Brain pericyte (primary cell): ENCODE results near the gene GABBR2.
"Not testable (repeated sequence)": the region's sequence is repeated elsewhere in the genome, so short reads cannot be mapped to it uniquely, and the experiment has no call there.

Experiments
- DNase-seq: peaks from one replicate; pipeline ENCODE4 v3.0.0-alpha.2; 2012; ENCODE audit warnings: low read depth, low spot score

GABBR2 gene

DNA sequence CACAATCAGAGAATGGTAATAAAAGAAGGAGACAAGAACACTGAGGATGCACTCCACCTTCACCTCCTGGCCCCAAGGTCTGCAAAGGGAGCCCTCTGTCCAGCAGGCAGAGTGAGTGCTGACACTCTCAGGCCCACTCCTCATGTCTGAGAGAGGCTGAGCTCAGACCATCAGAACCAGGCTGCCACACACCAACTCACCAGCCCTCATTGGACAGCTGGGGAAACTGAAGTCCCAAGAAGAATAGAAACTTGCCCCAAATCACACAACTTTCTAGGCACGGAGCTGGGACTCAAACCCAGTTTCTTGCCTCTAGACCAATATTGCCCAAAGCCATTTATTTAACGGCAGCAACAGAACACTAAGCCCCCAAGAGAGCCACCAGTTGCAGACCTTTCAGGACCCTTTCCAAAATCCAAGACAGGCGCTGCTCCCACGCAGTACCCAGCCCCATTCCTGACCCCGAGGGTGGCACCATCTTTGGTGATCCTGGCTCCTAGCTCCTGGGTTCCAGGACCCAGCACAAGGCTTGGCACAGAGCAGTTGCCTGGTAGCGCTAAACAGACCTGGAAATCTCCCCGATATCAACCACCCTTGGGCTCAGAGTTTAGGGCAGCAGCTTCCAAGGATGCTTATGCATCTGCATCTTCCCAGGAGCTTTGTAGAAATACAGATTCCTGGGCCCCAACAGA lies 192.4 kb downstream of the GABBR2 start:
- no peak for DNase-seq

DNA sequence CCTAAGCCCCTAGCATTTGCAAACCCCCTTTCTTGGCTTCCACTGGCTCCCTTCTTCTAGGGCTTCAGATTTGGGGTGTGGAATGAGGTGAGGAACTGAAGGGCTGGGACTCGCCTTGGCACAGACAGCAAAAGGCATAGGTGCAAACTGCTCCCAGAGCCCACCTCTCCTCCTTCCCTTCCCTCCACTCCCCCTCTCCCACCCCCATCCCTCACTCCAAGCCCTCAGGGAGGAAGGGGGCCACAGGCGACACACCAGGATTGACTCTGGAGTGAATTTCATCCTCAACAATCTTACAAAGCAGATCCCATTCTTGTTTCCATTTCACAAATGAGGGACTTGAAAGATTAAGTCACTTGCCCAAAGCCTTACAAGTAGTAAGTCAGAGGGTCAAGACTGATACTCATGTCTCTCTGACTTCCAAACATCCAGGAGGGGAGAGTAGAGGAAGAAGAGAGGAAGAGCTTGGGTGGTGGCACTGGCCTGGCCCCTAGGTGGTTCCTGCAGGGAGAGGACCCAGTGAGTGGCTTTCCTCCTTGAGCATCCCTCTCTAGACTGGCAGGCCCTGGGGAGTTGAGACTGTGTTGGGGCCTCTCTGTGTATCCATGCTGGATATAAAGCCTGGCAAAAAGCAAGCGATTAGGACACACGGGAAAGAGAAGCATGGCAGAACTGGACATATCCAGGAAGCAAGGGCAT lies 193.1 kb downstream of the GABBR2 start:
- DNase-seq, result no peak

DNA sequence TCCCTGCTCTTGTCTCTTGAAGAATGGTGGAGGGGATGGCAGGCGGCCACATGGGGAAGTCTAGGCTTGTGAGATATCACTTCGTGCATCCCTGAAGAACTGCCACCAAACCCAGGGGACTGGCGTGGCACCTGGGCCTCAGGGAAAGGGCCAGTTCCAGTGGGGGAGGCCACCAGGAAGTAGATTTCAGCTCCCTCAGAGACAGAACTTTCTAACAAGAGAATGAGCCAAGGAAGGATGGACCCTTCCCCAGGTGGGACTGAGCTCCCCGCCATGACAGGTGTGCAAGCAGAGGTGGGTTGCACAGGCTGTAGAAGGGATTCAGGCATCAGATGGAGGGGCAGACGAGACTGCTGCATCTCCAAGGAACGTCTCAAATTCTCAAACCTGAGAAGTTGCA lies 193.9 kb downstream of the GABBR2 start:
- DNase-seq, result no peak

DNA sequence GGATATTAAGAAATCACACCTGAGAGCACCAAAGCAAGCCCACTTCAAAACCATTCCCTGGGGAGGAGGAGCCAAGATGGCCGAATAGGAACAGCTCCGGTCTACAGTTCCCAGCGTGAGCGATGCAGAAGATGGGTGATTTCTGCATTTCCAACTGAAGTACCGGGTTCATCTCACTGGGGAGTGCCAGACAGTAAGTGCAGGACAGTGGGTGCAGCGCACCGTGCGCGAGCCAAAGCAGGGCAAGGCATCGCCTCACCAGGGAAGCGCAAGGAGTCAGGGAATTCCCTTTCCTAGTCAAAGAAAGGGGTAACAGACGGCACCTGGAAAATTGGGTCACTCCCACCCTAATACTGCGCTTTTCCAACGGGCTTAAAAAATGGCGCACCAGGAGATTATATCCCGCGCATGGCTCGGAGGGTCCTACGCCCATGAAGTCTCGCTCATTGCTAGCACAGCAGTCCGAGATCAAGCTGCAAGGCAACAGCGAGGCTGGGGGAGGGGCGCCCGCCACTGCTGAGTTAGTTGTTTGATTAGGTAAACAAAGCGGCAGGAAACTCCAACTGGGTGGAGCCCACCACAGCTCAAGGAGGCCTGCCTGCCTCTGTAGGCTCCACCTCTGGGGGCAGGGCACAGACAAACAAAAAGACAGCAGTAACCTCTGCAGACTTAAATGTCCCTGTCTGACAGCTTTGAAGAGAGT lies 200.4 kb downstream of the GABBR2 start:
- not testable (repeated sequence) for DNase-seq

DNA sequence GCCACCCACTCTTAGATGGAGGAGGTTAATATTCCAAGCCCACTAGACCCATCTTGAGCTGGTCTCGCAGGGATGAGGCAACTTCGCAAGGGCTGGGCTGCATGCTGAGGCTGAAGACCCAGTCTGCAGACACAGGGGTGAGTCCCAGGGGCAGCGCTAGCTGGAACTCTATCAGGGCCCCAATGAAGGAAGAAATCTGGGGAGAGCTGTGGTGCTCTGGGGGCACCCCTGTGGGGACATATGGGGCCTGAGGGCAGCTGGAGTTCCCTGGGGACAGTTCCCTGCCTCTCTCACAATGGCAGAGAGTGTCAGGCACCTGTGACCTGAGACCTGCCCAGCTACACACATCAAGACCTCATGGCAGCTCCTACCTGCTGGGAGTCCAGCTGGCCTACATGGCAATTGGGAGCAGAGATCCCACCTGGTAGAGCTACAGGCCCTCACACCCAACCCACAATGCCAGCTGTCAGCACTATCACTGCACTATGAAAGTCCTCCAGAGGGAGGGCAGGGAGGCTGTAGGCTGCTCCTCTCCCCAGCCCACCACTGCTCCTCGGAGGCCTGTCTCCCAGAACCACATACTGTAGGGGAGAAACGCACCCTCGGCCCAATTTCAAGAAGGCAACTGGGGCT lies 202.2 kb downstream of the GABBR2 start:
- DNase-seq, result no peak

DNA sequence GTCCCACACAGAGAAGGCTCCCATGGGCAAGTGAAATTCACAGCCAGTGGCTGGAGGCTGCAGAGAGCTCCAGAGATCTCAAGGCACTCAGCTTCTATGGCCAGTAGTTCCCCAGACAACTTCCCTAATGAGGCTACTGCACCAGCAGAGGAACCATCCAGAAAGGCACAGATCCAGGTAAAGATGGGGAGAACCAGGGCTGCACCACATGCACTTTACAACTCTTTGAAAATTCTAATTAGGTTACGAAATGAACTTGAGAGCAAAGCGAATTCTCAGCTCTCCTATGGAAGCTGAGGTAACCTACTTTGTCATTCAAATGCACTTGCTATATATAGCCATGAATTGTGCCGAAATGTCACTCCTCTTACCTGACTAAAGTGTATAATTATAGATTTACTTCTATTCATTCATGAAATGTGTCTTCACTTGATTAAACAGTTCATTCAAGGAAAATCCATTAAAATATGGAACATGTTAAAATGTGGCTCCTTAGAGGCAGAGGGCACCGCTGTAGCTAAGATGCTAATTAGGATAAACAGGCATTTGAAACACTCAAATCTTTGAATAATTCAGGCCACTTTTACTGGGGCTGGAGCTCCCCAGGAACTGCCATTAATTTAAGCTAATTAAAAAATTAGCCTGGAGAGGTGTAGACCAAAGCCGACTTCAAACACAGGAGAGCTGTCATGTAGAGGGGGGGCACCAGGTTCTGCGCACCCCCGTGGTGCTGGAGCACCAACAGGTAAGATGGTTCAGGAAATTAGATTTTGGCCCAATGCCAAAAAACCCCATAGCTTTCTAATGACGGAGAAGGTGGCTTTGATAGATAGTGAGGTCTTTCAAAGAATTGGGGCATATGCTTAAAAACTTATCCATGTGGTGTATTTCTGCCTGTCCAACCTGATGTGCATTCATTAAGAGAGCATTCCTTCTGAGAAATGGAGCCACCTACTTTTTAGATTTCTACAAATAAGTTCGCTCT lies 204.1 kb downstream of the GABBR2 start:
- no peak for DNase-seq

DNA sequence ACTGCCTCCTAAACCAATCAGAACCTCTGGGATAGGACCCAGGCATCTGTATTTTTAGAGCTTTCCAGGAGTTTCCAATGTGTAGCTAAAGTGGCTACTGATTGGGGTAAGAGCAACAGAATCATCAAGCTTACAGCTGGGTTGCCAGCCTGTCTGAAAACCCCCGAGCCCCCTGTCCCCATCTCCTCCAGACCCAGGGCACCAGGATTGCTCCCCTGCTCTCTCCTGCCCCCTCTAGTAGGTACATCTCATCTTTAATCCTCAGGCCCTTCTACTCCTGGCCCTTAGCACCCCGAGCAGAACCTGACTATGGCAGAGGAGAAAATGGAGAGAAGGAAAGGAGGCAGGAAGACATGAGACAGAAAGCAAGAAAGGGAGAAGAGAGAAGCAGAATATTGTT lies 204.9 kb downstream of the GABBR2 start:
- no peak for DNase-seq

DNA sequence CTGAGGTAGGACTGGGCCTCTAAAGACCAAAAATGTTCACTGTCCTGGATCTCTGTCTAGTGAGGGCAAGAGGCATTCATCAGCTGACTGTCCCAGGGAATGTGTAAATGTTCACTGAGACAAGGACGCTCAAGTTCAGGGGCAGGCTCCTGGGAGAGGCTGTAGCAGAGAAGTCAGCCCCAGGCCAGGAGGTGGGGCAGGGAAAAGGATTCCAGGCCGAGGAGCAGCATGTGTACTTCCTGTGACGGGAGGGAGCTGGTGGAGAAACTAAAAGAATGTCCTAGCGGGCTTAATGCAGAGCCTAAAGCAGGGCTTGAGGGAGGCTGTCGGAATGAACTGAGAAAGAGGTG lies 205.8 kb downstream of the GABBR2 start:
- no peak for DNase-seq

DNA sequence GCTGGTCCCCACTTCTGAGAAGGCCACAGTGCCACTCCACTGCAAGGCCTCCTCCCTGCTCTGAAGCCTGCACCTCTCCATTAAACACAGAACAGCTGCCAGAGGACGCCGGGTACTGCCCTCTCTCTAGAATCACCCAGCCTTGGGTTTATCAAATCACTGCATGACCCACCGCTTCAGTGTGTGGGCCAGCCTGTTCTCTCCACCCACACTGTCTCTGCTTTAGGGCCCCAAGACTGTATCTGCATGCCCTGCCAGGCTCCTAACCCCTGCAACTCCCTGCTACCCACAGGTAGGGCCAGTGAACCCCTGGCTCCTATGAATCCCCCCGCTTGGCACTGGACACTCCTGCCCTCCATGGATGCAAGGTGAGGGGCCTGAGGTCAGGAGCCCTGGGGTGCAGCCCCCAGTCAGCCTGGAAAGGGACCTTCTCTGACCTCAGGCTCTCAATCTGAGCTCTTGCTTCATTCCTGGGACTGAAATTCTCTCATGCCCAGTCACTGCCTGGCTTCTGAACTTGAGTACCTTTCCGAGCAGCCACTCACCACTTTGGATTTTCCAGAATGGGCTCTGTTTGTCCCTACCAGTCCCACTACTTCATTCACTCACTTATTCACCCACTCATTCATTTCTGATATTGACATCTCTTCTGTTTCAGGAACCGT lies 206.3 kb downstream of the GABBR2 start:
- DNase-seq, result no peak

DNA sequence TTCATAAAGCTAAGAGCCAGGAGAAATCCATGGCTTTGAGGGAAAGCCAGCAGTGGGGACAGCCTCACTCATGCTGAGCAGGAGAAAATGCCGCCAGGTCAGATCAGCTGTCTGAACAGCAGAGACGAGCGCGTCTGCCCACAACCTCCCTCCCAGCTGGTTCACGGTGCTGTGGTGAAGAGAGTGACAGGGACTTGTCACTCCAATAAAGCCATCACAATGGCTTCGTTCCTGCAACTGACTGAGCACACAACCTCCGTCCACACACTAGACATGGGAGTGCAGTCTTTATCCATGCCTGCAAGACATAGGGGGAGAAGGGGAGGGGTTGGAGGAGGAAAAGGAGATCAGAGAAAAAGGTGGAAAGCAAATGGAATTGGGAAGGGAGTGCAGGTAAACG lies 206.9 kb downstream of the GABBR2 start:
- no peak for DNase-seq

DNA sequence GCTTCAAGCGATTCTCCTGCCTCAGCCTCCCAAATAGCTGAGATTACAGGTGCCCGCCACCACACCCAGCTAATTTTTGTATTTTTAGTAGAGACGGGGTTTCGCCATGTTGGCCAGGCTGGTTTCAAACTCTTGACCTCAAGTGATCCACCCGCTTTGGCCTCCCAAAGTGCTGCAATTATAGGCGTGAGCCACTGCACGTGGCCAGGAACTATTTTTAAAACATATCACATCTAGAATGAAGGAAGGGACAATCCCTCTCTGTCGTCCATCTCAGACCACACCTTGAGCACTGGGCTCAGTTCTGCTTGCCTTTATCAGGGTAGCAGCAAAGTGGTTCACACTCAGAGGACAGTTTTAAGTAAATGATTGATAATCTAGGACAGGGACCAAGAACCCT lies 207.5 kb downstream of the GABBR2 start:
- not testable (repeated sequence) for DNase-seq

DNA sequence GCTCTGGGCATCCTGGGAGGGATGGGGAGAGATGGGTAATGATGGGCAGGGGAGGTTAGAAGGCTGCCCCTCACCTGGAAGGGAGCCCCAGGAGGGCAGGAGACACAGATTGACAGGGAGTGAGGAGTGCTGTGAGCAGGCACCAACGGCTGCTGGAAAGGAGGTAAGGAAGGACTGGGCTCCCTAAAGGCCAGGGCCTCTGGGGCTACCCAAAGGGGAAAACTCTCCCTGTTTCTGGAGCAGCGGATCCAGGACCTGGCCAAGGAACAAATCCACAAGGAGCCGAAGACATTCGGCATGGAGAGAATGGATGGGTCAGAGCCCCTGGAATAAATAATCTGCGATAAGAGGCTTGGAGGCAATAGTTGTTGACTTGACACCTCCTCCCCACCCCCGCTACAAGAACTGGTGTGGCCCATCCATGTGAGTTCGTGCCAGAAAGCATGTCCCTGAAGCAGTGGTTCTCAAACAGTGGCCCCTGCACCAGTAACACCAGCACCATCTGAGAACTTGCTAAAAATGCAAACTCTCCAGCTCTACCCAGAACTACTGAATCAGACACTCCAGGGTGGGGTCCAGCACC lies 208.3 kb downstream of the GABBR2 start:
- no peak for DNase-seq

DNA sequence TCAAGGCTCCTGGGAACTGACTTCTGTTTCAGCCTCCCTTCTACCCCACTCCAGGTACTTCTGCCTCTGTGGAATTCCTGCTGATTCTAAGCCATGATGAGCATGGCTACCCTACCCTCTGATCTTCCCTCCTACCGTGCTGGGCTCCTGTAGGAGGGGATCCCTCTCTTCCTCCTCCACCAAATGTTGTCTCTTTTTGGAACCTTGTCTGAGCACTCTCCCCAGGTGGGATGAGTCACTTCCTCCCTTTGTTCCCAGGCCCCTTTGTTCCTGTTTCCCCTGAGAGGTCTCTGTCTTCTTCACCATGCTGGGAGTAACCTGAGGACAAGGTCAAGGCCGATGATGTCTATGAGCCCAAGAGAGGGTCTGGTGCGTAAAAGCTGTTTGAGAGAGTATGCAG lies 213.2 kb downstream of the GABBR2 start:
- DNase-seq, result no peak

DNA sequence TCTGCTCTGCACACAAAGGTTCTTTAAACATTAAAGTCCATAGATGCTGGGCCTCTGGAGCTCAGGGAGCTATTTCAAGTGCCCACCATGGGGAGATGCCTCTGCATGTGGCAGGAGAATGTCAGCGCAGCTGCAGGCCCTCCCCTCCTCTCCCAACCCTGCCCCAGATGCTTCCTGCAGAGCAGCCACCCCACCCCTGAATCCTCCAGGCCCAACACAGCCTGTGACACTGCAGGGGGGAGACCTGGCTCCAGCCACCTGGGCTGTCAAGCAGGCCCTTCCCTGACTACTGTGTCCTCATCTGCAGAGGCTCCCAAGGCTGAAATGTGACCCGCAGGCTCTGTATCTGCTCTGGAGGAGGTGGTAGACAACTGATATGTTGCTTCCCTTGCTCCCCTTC lies 213.9 kb downstream of the GABBR2 start:
- DNase-seq, result no peak

DNA sequence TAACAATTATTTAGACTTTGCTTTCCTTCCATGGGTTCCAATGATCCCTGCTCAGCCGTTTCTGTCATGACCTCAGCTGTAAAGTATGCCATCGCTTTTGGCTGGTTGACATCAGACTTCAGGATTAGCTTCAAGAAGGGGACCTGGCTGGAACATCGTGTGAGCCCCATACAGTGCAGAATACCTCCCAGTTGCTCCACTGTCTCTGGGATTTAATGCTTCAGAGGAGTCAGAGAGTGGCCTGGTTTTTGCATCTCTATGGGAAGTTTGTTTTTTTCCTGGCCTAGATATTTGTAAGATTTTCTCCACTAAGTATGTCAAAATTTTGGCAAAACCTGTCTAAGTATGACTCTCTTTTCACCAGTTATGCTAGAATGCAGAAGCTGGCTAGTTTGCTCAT lies 216.9 kb downstream of the GABBR2 start:
- no peak for DNase-seq

DNA sequence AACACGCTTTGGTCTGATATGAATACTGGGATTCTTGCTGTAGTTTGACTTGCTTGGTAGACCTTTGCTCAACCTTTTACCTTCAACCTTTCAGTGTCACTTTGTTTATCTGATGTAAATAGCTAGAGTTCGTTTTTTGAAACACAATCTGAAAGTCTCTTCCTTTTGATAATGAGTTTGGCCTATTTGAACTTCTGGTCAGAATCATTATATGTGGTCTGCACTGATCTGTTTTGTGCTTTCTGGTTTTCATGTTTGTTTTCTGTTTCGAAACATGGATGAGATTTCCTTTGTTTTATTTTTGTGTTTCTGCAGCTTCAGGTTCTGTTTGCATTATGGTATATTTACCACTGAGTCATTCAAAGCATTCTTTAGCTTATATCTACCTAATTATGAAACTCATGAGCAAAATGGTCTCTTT lies 217.5 kb downstream of the GABBR2 start:
- DNase-seq, result no peak

DNA sequence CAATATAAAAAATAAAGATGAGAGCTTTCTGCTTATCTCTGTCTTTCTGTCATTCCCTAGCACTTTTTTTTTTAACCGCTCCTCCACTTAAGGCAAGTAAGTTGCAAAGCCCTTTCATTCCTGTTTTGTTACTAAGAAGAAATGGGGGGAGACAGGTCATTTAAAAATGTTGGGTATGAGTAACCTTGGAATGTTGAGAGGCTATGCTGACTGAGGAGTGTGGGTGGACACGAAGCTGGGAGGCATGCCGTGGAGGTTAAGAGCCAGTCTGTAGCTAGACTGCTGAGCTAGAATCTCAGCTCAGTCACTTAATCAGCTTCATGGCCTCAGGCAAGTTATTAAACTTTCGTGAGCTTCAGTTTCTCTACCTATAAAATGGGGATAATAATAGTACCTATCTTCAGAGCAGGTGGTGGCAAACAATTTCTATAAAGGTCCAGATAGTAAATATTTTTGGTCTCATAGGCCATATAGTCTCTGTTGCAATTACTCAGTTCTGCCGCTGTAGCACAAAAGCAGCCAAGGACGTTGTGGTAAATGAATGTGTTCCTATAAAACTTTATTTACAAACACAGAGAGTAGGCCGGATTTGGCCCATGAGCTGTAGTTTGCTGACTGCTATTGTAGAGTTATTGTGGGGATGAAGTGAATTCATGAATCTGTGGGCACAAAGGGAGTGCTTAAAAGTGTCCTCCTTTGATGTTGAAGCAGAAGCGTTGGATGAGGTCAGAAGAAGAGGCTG lies 220.0 kb downstream of the GABBR2 start:
- no peak for DNase-seq

DNA sequence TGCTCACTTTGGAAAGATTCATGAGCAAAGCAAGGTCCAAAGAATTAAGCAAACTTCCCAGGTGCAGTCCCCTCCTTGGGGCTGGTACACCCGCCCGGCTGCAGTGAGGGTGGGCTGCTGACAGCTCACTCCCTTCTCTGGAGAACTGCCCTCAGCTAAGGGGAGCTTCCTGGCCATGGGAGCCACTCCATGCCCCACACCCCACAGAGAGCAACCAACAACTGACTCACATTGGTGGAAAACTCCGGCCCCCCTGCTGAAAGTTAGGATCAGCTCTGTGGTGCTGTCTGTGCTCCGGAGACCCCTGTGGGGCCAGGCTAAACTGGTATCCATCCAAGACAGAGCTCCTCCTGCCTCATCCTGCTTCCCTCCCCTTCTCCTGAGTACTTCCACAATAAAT lies 223.0 kb downstream of the GABBR2 start:
- no peak for DNase-seq

DNA sequence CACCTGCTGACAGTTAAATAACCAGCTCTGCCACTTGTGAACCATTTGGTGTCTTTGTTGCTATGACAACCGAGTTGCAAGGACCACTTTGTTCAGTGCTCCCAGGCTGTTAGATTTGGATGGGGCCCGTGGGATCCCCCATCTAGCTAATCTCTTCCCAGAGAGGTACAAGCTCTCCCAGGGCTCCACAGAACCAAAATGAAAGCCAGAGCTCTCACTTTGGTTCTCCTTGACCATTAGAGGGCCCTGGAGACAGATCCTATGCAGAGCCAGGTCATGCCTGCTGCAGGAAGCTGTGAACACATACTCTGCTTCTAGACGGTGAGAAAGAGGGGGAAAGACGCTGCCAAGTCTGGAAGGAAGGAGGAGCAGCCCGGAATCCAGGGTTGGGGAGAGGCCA lies 224.6 kb downstream of the GABBR2 start:
- no peak for DNase-seq

DNA sequence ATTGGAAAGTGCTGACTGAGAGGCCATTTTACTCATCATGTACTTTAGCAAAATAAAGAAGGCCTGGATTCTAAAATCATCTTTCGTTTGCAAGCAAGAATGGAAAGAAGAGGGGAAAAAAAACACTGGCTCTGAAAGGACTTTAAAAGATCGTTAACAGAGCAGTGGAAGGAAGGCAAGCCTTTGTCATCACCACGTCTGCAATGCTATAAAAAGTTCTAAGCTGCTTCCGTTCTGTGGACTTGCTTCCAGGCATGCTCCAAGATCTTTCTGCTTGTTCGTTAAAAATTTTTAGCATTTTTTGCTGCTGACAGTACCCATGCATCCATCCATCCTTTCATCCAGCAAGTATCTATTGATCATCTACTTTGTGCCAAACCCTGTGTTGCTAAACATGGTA lies 226.5 kb downstream of the GABBR2 start:
- no peak for DNase-seq
